GM11168 (cell line): ENCODE results near the gene ADGB.

Experiments used
- in situ Hi-C: fragments of 300-500 bp; cut with MboI; formaldehyde crosslinking; loops from one replicate; pipeline ENCODE4 v1.12.0; 2022; ENCODE audit warnings: low sequenced_read_pairs; ENCODE audit not compliant: unreplicated experiment

The ADGB gene

GRCh38 chr6:146857180-146857979, 258.6 kb downstream of the ADGB start:
- in situ Hi-C loops: no loop called here

- in situ Hi-C loops: no loop called here
Measured at GRCh38 chr6:146857980-146858347, 259.2 kb downstream of the ADGB start.

GRCh38 chr6:146859206-146859605, 260.4 kb downstream of the ADGB start:
- in situ Hi-C loops: no loop called here

GRCh38 chr6:146859795-146860495, 261.2 kb downstream of the ADGB start:
- in situ Hi-C loops: no loop called here

GRCh38 chr6:146860583-146860982, 261.8 kb downstream of the ADGB start:
- in situ Hi-C loops: no loop called here

- in situ Hi-C loops: no loop called here
Measured at GRCh38 chr6:146861029-146861563, 262.3 kb downstream of the ADGB start.

GRCh38 chr6:146861716-146862115, 262.9 kb downstream of the ADGB start:
- in situ Hi-C loops: no loop called here

- in situ Hi-C loops: no loop called here
Measured at GRCh38 chr6:146862508-146862919, 263.7 kb downstream of the ADGB start.

- in situ Hi-C loops: no loop called here
Measured at GRCh38 chr6:146864300-146864699, 265.5 kb downstream of the ADGB start.

- in situ Hi-C loops: no loop called here
Measured at GRCh38 chr6:146864885-146865284, 266.1 kb downstream of the ADGB start.
